Stimulated activated CD4-positive, alpha-beta T cell treated with anti-CD3 and anti-CD28 coated beads, Interleukin-4, amount 100 ng/mL, for 48 hours (primary cell): ENCODE data around the gene C16orf92.

Experiments
- DNase-seq, 2 donors: peaks; one replicate each; pipeline ENCODE4 v3.0.0-alpha.2; 2020; ENCODE audit warnings: low read depth in 2 of 2

The C16orf92 gene

GRCh38 chr16:29989111-29989858 is 33.7 kb upstream of the C16orf92 start:
- no peak for DNase-seq

DNA sequence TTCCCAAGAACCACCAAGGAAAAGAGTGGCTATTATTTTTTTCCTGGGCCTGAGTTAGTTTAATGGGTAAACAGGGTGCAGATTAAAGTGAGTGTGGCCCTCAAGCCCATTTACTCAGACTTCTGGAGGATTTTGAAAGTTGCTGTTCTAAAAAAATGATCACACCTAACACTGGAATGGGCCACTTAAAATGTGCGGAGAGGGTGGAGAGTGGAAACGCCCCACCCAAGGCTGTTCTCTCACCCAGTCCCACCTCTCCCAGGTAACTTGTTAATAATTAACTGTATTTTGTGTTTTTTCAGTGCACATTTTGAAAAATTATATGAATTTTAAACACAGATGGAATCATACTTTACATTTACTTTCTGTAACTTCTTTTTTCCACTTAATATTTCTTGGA is 33.0 kb upstream of the C16orf92 start:
- no peak for DNase-seq

- DNase-seq: no peak
These were observed 32.0 kb upstream of the C16orf92 start for GRCh38 chr16:29990883-29991570.

- DNase-seq: no peak
These were observed 31.5 kb upstream of the C16orf92 start for GRCh38 chr16:29991571-29991904.

DNA sequence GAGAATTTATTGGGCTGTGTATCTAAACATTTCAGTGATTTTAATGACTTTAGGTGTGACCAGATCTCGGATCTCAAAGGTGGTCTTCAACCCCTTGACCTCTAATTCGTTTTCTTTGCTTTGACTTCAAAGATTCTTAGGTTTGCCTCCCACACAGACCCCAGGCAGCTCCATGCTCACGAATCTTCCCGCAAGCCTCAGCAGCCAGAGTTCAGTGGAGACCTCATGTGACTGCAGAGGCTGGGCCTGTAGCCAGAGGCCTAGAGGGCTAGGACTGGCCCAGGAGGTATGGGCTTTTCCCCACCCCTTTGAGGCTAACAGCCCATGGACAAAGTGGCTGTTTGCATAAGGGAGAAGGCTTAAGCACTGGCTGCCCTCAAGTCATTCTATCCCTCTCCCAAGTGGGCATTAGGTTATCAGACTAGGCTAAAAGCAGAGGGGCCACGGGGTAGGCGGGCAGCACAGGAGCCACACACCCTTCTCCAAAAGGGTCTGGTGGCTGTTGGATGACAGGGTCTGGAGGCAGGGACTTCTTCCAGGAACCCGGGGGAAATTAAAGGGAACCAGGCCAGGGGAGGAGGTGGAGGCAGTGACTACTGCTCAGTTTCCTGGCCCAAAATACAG is 30.5 kb upstream of the C16orf92 start:
- no peak for DNase-seq

- no peak for DNase-seq
These were observed 29.7 kb upstream of the C16orf92 start for GRCh38 chr16:29993191-29993902.

- DNase-seq: no peak
These were observed 28.9 kb upstream of the C16orf92 start for GRCh38 chr16:29993903-29994599.

DNA sequence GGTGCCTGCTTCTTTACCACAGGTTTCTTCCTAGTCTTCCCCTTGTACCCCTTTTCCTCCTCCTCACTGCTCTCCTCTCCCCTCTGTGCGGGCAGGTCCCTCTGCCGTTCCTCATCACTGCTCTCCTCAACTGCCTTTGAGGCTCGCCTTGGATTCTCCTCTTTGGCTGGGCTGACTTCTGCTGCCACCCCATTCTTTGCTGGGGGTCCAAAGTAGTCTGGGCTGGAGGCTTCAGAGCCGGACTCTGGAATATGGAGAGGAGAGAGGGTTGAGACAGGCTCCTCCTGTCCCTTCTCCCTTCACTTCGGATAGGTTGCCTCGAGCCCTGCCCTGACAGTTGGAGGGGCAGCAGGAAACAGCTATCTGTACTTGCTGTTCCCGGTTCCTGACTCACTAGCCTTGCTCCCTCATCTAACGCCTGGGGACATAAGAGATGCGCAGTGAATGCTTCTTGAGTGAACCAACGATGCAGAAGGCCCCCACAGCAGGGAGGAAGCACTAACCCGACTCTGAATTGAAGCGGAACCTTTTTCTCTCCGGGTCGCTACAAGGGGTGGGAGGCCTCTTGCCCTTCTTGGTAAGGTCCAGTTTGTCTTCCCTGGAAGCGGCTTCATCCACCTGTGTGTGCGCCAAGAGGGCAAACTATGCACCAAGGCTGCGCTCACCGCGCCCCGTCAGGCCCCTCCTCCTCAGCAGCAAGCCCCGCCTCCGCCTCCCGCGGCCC is 28.2 kb upstream of the C16orf92 start:
- DNase-seq: peak; percentile 70 to 74

GRCh38 chr16:29995324-29995910 is 27.6 kb upstream of the C16orf92 start, which contains the start of gene HIRIP3:
HIRIP3 (minus strand) TSS chr16:29995617; CDS start chr16:29995605, 12 bp downstream.
- peak; percentile 81 to 87 for DNase-seq

- peak; percentile 99 for DNase-seq
These were observed 26.9 kb upstream of the C16orf92 start, which contains the start of gene INO80E for GRCh38 chr16:29995911-29996765. INO80E (plus strand) TSS chr16:29996241; CDS start chr16:29996311, 70 bp downstream.

DNA sequence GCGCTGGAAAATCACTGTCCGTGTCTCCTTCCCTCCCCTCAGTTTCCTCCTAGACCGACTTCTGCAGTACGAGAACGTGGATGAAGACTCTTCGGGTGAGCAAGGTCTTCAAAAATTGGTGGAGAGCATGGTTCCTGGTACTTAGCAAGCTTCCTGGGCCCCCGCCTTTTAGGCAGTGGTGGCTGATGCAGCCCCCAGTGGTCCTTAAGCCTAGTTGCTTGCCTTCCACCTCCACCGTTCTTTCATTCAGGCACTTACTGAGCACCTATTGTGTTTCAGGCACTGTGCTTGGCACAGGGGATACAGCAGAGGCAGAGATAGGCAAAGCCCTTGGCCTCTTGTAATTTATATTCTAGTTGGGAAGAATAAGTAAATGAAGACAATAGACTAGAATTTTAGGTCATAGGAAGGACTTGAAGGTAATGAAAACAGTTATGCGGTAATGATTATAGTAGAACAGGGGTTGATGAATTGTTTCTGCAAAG is 26.2 kb upstream of the C16orf92 start:
- no peak for DNase-seq

- no peak for DNase-seq
These were observed 23.4 kb upstream of the C16orf92 start for GRCh38 chr16:29999605-30000004.

DNA sequence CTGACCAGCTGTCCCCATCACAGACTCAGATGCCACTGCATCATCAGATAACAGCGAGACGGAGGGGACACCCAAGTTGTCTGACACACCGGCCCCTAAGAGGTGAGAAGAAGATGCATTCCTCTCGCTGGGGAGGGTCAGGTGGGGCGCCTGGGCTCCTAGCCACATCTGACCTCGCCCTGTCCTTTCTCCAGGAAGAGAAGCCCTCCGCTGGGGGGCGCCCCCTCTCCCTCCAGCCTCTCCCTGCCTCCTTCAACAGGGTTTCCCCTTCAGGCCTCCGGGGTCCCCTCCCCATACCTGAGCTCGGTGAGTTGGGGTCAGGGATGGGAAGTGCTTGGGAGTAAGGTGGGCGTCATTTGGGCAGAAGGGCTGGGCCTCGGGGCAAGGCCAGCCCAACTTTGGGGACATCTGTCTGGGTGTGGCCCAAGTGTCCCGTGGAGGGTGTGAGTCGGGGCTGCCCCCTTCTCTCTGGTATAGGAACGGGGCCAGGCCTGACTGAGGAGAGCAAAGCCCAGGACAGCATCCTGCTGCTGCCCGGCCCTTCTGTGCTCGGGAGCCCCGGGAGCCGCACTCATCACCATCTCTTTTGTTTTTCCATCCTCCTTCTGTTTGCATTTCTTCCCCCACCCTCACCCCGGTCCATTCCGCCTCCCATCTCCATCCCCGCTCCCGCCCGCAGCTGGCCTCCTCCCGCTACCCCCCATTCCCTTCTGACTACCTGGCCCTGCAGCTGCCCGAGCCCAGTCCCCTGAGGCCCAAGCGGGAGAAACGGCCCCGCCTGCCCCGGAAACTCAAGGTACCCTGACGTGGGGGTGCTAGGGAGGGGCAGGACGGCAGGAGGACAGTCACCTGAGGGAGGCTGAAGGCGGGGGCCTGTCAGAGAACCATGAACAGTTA is 22.0 kb upstream of the C16orf92 start:
- no peak for DNase-seq

DNA sequence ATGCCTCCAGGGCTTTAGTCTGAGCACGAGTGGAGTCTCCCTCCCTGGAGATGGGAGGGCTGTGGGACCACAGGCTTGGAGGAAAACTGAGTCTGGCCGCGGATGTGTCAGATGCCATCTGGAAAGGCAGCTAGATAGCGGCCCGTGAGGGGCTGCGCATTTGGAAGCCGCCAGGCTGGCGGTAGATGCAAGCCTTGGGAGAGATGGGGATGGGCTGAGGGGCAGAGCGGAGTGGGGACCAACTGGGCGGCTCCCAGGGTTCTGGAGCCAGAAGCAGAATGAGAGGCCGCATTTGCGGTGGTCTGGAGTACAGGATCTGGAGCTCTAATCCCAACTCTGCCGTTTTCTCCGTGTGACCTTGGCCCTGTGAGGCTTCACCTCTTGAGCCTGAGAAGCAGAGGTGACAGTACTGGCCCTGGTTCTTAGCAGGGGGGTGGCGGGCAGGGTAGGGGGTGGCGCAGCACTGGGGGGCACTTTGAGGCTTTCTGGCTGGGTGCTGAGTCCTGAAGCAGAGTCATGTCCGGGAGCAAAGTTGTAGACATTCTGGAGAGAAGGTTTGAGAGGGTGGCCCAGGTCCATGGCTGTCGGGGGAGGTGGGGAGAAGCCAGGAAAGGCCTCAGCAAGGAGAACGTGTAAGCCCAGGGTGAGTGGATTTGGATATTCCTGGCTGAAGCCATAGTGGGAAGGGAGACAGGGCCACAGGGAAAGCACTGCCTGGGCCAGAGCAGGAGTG is 20.2 kb upstream of the C16orf92 start:
- no peak for DNase-seq

- DNase-seq: no peak
These were observed 19.2 kb upstream of the C16orf92 start for GRCh38 chr16:30003670-30004423.

DNA sequence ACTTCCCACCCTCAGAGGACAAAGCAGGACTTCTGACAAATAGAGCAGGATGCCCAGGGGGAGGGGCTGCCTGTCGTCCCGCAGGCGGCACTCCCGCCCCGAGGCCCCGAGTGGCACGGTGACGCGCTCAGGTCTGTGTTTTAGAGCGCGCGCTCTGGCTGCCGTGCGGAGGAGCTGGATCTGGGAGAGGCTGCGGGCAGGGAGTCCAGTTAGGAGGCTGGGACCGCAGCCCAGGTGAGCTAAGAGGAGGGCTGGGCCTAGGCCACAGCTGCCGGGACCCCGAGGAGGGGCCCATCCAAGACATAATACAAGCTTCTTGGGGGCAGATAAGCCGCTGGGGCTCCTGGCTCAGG is 18.6 kb upstream of the C16orf92 start:
- no peak for DNase-seq

DNA sequence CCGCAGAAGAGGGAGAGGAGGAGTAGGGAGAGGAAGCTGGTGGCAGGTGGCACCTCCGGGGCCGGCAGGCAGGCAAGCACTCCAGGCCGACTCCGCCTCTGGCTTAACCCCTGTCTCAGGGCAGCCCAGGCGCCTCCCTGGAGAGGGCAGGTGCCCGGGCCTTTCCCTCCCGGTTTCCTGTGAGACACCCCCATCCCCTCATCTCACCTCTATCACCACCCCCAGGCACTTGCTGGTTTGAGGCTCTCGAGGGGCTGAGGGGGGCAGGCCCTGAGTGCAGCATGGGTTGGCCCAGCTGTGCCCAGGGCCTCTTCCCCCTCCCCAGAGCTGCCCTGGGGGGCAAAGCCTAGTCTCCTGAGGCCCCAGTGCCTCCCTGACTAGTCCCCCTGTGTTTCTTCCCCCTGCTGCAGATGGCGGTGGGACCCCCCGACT is 18.2 kb upstream of the C16orf92 start:
- no peak for DNase-seq
